ENCODE data around the gene SHISA5. TPM values are rescaled to one million over a fixed set of nuclear protein-coding genes. Genes with fewer than 3 reads are reported as not detected.

Gene SHISA5
- total RNA-seq, 2 donors from 2014 or later: 66.9 to 120 TPM

DNA sequence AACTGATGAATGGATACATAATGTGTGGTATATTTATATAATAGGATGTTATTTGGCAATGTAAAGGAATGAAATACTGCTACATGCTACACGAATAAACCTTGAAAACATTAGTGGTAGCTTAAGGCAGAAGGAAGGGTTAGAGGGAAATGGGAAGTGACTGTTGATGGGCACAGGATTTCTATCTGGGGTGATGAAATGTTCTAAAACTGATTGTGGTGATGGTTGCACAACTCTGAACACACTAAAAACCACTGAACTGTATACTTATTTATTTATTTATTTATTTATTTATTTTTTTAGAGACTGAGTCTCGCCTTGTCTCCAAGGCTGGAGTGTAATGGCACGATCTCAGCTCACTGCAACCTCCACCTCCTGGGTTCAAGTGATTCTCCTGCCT is 24.8 kb upstream of the SHISA5 start:
- H3K27me3 ChIP-seq: no peaks in the 10 kb centered on the region
- no peaks in the 10 kb centered on the region for H3K4me1 ChIP-seq
- no peak overlapping the region for H3K27ac ChIP-seq
- DNase-seq (ENCODE audit: low spot score): no peak
- no peak overlapping the region for H3K4me3 ChIP-seq
- H3K9me3 ChIP-seq: no peaks in the 10 kb centered on the region
- TF ChIP-seq CTCF (IDR thresholded peaks at IDR 0.05): no peak
- no peaks in the 10 kb centered on the region for H3K36me3 ChIP-seq

DNA sequence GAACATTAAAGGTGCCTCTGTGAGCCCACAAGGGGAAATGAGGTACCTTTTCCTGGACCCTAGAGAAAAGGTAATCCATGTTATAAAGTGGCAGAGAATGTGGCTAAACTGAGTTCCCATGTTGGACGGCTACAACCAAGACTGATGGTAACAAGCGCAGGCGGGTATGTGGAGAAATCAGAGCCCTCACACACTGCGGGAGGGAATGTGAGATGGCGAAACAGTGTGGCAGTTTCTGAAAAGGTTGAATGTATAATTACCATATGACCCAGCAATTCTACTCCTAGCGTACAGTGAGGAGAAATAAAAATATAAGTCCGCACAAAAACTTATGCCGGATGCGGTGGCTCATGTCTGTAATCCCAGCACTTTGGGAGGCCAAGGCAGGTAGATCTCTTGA is 24.1 kb upstream of the SHISA5 start:
- H3K36me3 ChIP-seq: no peaks in the 10 kb centered on the region
- no peak for DNase-seq (ENCODE audit: low spot score)
- TF ChIP-seq CTCF (IDR thresholded peaks at IDR 0.05): no peak
- no peaks in the 10 kb centered on the region for H3K27me3 ChIP-seq
- no peak overlapping the region for H3K4me3 ChIP-seq
- no peak overlapping the region for H3K27ac ChIP-seq
- H3K4me1 ChIP-seq: no peaks in the 10 kb centered on the region
- H3K9me3 ChIP-seq: no peaks in the 10 kb centered on the region

- no peak for DNase-seq (ENCODE audit: low spot score)
- Histone ChIP-seq H3K36me3 (no peaks in the 10 kb centered on the region), H3K9me3 (no peaks in the 10 kb centered on the region), H3K27ac (no peak overlapping the region), H3K4me3 (no peak overlapping the region), H3K4me1 (no peaks in the 10 kb centered on the region), H3K27me3 (no peaks in the 10 kb centered on the region)
- no peak for TF ChIP-seq CTCF (IDR thresholded peaks at IDR 0.05)
Observed at GRCh38 chr3:48524970-48525369, 21.0 kb upstream of the SHISA5 start.

- DNase-seq (ENCODE audit: low spot score): no peak
- Histone ChIP-seq H3K36me3 (no peaks in the 10 kb centered on the region), H3K27me3 (no peaks in the 10 kb centered on the region), H3K4me1 (no peaks in the 10 kb centered on the region), H3K4me3 (no peak overlapping the region), H3K9me3 (no peaks in the 10 kb centered on the region), H3K27ac (no peak overlapping the region)
- no peak for TF ChIP-seq CTCF (IDR thresholded peaks at IDR 0.05)
Observed at GRCh38 chr3:48521635-48522034, 17.7 kb upstream of the SHISA5 start.

DNA sequence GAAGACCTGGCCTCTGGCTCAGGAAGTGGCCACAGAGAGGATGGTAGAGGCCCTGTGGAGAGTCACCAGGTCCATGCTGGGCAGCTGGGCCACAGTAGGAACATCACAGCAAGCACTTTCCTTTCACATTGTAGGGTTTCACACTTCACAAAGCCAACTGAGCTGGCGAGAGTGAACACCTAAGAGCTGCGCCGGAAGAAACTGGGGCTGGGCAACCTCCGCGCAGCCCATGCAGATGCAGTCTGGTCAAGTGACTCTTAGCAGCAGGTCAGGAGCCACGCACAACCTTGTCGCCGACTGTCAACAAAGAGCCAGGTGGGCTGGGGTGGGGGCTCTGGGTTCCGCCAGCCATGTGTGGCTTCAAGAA is 15.3 kb upstream of the SHISA5 start:
- Histone ChIP-seq H3K36me3 (no peaks in the 10 kb centered on the region), H3K9me3 (no peaks in the 10 kb centered on the region), H3K4me1 (no peaks in the 10 kb centered on the region), H3K27ac (no peak overlapping the region), H3K27me3 (no peaks in the 10 kb centered on the region), H3K4me3 (no peak overlapping the region)
- no peak for TF ChIP-seq CTCF (IDR thresholded peaks at IDR 0.05)
- DNase-seq (ENCODE audit: low spot score): no peak

GRCh38 chr3:48518638-48519276 is 14.8 kb upstream of the SHISA5 start:
- Histone ChIP-seq H3K4me1 (no peaks in the 10 kb centered on the region), H3K27me3 (no peaks in the 10 kb centered on the region), H3K9me3 (no peaks in the 10 kb centered on the region), H3K36me3 (no peaks in the 10 kb centered on the region), H3K4me3 (no peak overlapping the region), H3K27ac (no peak overlapping the region)
- no peak for TF ChIP-seq CTCF (IDR thresholded peaks at IDR 0.05)
- DNase-seq (ENCODE audit: low spot score): no peak
